Fibroblast of skin of left biceps (primary cell): ENCODE measurements around the gene HBM.
"Not testable (repeated sequence)": the region's sequence is repeated elsewhere in the genome, so short reads cannot be mapped to it uniquely, and the experiment has no call there.

Source experiments
- DNase-seq, 2 experiments: peaks; one replicate each; pipeline ENCODE4 v3.0.0-alpha.2; 2013; ENCODE audit warnings: low read depth in 2 of 2

HBM gene

GRCh38 chr16:165539-166374 is at the start of gene HBM:
HBM (plus strand) TSS chr16:165978; CDS start chr16:165998, 20 bp downstream.
- no peak for DNase-seq

GRCh38 chr16:116015-116414 is 49.8 kb upstream of the HBM start:
- DNase-seq = no peak

DNA sequence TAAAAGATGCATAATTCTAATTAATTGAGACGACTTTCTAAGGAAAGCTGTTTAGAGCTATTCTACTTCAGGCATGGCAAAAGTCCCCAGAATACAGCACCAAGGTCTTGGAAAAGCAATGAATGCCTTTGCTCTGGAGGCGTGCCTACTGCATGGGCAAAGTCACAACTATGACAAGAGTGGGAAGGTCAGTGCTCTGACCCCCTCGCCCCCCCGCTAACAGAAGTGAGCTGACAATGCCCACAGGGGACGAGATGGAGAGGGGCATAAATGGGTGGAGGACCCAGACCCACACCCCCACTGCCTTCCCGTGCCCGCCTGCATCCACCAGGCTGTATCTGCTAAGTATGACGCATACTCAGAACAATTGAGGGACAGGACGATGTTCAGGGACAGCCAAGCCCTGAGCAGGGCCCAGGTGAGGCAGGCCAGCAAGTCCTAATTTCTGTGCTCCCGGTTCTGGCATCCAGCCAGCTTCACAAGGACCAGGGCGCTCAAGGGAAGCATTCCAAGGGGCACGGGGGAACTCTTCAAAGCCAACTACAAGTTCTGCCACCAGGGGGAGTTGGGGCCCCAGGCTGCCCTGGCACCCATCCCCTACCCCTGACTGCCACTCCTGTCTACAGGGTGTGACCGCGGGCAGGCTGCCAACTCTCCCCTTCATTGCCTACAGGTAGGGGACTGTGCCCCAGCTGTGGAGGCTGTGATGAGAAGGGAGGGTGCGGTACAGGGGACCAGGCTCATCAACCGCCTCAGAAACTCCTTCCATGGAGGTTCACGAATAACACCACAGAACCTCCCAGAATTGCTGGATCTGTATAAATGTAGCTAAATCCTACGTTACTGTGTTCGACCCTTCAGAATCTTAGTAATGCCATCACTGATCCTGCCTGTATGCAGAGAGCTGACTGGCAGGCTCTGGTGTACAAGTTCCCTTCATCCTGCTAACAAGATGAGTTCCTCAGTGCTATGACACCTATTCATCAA is 48.1 kb upstream of the HBM start:
- DNase-seq = no peak

DNA sequence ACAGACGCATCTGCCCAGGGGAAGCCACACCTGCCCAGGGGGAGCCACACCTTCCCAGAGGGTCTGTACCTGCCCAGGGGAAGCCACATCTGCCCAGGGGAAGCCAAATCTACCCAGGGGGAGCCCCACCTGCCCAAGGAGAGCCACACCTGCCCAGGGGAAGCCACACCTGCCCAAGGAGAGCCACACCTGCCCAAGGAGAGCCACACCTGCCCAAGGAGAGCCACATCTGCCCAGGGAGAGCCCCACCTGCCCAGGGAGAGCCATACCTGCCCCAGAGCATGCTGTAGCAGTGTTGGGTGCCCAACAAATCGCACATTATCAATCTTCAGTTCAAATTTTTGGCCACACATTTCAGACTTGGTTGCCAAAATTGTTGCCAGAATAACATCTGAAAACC is 46.9 kb upstream of the HBM start:
- DNase-seq = no peak

DNA sequence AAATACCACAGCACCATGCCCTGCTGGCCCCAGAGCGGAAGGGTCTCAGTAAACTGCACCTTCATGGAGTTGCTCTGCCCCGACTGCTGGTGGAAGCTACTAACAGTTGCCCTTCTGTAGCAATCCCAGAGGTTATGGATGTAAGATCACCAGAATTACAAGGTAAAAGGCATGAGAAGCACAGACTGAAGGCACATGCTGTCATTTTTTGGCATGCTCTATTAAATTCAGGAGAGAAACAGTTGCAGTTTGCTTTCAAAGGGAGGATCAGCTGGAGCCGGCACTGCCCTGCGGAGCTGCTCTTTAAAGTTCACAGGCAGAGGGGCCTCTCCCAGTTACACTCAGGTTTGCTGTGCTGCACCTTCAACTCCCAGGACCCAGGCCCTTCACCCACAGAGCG is 46.5 kb upstream of the HBM start:
- no peak for DNase-seq

GRCh38 chr16:119835-120491 is 45.8 kb upstream of the HBM start:
- DNase-seq = no peak

GRCh38 chr16:120756-121155 is 45.0 kb upstream of the HBM start:
- DNase-seq = no peak

GRCh38 chr16:122361-122760 is 43.4 kb upstream of the HBM start:
- DNase-seq = no peak

- not testable (repeated sequence) for DNase-seq
These were observed 42.0 kb upstream of the HBM start for GRCh38 chr16:123558-124350.

GRCh38 chr16:125011-125410 is 40.8 kb upstream of the HBM start:
- DNase-seq = no peak

DNA sequence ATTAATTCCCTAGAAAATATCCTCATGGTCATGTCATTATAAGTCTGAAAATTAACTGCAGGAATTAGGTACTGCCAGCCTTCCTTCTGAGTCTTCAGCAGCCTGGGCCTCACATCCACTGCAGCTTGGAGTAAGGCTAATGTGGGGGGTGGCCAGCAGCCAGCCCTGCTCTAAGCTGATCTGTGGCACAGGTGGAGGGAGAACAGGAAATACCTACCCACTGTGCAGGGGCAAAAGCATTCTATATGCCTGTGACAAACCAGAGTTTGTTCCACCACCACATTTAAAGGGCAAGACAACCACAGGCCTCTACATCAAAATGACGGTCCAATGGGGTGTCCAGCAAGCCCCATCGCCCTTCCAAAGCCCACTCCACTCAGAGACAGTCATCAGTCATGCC is 36.7 kb upstream of the HBM start:
- DNase-seq = no peak

- DNase-seq = no peak
These were observed 35.1 kb upstream of the HBM start for GRCh38 chr16:130533-131173.

GRCh38 chr16:132120-132519 is 33.7 kb upstream of the HBM start:
- DNase-seq = no peak

DNA sequence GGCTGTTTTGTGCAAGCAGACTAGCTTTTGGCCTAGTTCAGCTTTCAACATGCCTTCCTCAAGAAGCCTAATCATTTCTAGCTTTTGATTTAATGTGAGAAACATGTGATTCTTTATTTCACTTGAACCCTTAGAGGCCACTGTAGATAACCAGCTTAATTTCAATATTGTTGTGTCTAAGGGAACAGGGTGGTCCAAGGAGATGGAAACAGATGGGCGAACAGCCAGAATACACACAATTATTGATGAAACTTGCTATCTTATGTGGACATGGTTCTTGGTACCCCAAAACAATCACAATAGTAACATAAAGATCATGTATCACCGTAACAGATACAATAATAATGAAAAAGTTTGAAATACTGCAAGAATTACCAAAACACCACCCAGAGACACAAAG is 32.1 kb upstream of the HBM start:
- DNase-seq = no peak

- no peak for DNase-seq
These were observed 27.7 kb upstream of the HBM start for GRCh38 chr16:138049-138417.

GRCh38 chr16:140175-140857 is 25.5 kb upstream of the HBM start:
- DNase-seq = no peak

GRCh38 chr16:142405-142967 is 23.3 kb upstream of the HBM start:
- no peak for DNase-seq

DNA sequence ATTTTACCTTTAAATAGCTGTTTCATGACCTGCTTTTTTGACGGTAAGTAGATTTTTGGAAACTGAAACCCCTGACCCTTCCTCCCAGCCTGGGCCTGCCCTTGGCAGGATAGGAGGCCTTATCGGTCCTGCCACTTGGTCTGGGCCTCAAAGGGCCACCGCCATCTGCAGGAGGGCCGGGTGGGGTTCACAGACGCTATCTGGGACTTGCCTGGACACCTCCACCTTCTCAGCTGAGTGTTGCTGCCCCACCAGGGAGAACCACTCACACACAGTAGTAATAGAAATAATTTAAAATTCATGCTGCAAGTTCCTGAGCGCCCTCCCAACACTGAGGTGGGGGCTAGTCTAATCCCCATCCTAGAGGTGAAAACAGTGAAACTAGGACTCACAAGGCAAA is 22.7 kb upstream of the HBM start:
- DNase-seq = no peak

DNA sequence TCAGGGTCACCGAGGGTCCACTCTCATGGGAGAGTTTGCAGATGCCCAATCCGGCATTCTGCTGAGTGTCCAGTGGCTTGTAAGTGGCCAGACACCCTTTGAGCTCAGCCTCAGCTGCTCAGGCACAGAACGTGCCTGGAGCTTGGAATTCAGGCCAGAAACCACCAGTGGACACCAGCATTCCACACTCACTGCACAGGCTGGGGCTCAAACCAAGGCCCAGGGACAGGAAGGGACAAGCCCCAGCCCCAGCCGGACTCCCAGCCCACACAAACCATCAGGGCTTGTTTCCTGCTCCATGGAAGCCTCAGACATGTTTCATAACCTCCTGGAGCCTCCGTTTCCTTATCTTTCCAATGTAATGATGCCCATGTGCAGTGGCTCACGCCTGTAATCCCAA is 22.3 kb upstream of the HBM start:
- no peak for DNase-seq

DNA sequence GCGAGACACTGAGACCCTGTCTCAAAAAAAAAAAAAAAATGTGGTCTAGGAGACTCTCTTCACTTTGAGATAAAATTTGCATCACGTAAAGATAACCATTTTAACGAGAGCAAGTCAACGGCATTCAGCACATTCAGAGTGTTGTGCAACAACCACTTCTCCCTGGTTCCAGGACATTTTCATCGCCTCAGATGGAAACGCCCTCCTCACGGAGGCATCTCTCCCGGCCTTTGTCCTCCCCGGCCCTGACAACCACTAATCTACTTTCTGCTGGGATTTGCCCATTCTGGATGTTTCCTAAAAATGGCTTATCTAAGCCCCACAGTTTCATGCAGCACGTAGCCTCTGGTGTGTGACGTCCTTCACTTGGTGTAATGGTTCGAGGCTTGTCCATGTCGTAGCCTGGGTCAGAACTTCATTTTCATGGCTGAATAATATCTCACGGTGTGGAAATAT is 21.0 kb upstream of the HBM start:
- no peak for DNase-seq
